ENCODE measurements around the gene ATAD2B. TPM values are rescaled to one million over a fixed set of nuclear protein-coding genes. Genes with fewer than 3 reads are reported as not detected.

ATAD2B gene
- total RNA-seq, 2 experiments from 2014 or later = 9.4 to 21.7 TPM

- H3K9me3 ChIP-seq (ENCODE audit: low read length) = no peaks in the 10 kb centered on the region
- BruUV-seq (replicated peaks) = no TSS peak
- H3K4me1 ChIP-seq (ENCODE audit: insufficient read depth, low read length, poor library complexity, severe bottlenecking) = no peaks in the 10 kb centered on the region
- H3K27ac ChIP-seq (ENCODE audit: low read depth, low read length, poor library complexity, severe bottlenecking) = no peak overlapping the region
- peaks cover 4% of the 10 kb centered on the region; the same call in 1 of the 2 replicates for H3K36me3 ChIP-seq (ENCODE audit: insufficient read depth, low read length)
- ChIA-PET CTCF (ENCODE audit: unreplicated experiment) (interaction anchor here (0.5 kb wide), 1 partner anchor 1296 kb away, joined by 3 read pairs; no protein-coding TSS in a partner anchor), POLR2A (no interaction called here)
- H3K4me3 ChIP-seq (ENCODE audit: low read depth, low read length, poor library complexity, severe bottlenecking) = no peak overlapping the region
- no peaks in the 10 kb centered on the region for H3K9me2 ChIP-seq (ENCODE audit: insufficient read depth, low read length)
- no peak for DNase-seq (ENCODE audit: low spot score)
- no peak for TF ChIP-seq EZH2phosphoT487 (IDR thresholded peaks at IDR 0.05; ENCODE audit: borderline replicate concordance, low read depth, low read length)
- no peak for TF ChIP-seq CTCF (conservative IDR thresholded peaks at IDR 0.05; ENCODE audit: low read length)
- H3K79me2 ChIP-seq (ENCODE audit: insufficient read depth, low read depth, low read length) = no peaks in the 10 kb centered on the region
- intact Hi-C loops (cut with micrococcal nuclease; ENCODE audit: unreplicated experiment) = no loop called here
- H2AFZ ChIP-seq (ENCODE audit: low read length) = no peak overlapping the region
- H4K20me1 ChIP-seq (ENCODE audit: insufficient read depth, low read length) = no peaks in the 10 kb centered on the region
- H3K4me2 ChIP-seq (ENCODE audit: low read length) = no peak overlapping the region
Measured at GRCh38 chr2:23756593-23757292, 170.2 kb downstream of the ATAD2B start.

GRCh38 chr2:23754970-23755369, 172.0 kb downstream of the ATAD2B start:
- ChIA-PET CTCF (ENCODE audit: unreplicated experiment) (no interaction called here), POLR2A (interaction anchor here (0.6 kb wide), 1 partner anchor 38 kb away, joined by 3 read pairs; no protein-coding TSS in a partner anchor)
- BruUV-seq (replicated peaks) = no TSS peak
- Histone ChIP-seq H3K4me3 (ENCODE audit: low read depth, low read length, poor library complexity, severe bottlenecking) (no peak overlapping the region), H4K20me1 (ENCODE audit: insufficient read depth, low read length) (no peaks in the 10 kb centered on the region), H3K9me2 (ENCODE audit: insufficient read depth, low read length) (no peaks in the 10 kb centered on the region), H3K4me1 (ENCODE audit: insufficient read depth, low read length, poor library complexity, severe bottlenecking) (no peaks in the 10 kb centered on the region), H3K79me2 (ENCODE audit: insufficient read depth, low read depth, low read length) (no peaks in the 10 kb centered on the region), H2AFZ (ENCODE audit: low read length) (no peak overlapping the region), H3K36me3 (ENCODE audit: insufficient read depth, low read length) (peaks cover 7% of the 10 kb centered on the region; the same call in 1 of the 2 replicates), H3K4me2 (ENCODE audit: low read length) (no peak overlapping the region), H3K27ac (ENCODE audit: low read depth, low read length, poor library complexity, severe bottlenecking) (no peak overlapping the region), H3K9me3 (ENCODE audit: low read length) (no peaks in the 10 kb centered on the region)
- no peak for DNase-seq (ENCODE audit: low spot score)
- intact Hi-C loops (cut with micrococcal nuclease; ENCODE audit: unreplicated experiment) = no loop called here
- TF ChIP-seq CTCF (conservative IDR thresholded peaks at IDR 0.05; ENCODE audit: low read length) (no peak), EZH2phosphoT487 (IDR thresholded peaks at IDR 0.05; ENCODE audit: borderline replicate concordance, low read depth, low read length) (no peak)

- TF ChIP-seq CTCF (conservative IDR thresholded peaks at IDR 0.05; ENCODE audit: low read length) = no peak
- TF ChIP-seq EZH2phosphoT487 (IDR thresholded peaks at IDR 0.05; ENCODE audit: borderline replicate concordance, low read depth, low read length) = no peak
- H3K4me2 ChIP-seq (ENCODE audit: low read length) = no peak overlapping the region
- H3K36me3 ChIP-seq (ENCODE audit: insufficient read depth, low read length) = peaks cover 7% of the 10 kb centered on the region; the same call in 1 of the 2 replicates
- H3K27ac ChIP-seq (ENCODE audit: low read depth, low read length, poor library complexity, severe bottlenecking) = no peak overlapping the region
- H2AFZ ChIP-seq (ENCODE audit: low read length) = no peak overlapping the region
- no peak for DNase-seq (ENCODE audit: low spot score)
- POLR2A ChIA-PET = no interaction called here
- H3K4me3 ChIP-seq (ENCODE audit: low read depth, low read length, poor library complexity, severe bottlenecking) = no peak overlapping the region
- no peaks in the 10 kb centered on the region for H3K9me3 ChIP-seq (ENCODE audit: low read length)
- H3K79me2 ChIP-seq (ENCODE audit: insufficient read depth, low read depth, low read length) = no peaks in the 10 kb centered on the region
- intact Hi-C loops (cut with micrococcal nuclease; ENCODE audit: unreplicated experiment) = no loop called here
- H3K9me2 ChIP-seq (ENCODE audit: insufficient read depth, low read length) = no peaks in the 10 kb centered on the region
- CTCF ChIA-PET (ENCODE audit: unreplicated experiment) = no interaction called here
- H3K4me1 ChIP-seq (ENCODE audit: insufficient read depth, low read length, poor library complexity, severe bottlenecking) = no peaks in the 10 kb centered on the region
- BruUV-seq (replicated peaks) = no TSS peak
- no peaks in the 10 kb centered on the region for H4K20me1 ChIP-seq (ENCODE audit: insufficient read depth, low read length)
Measured at GRCh38 chr2:23753291-23754010, 173.5 kb downstream of the ATAD2B start.

Measured in OCI-LY7 (cell line).